Memory B cell (primary cell): ENCODE data around the gene PDZRN4.
"Not testable (repeated sequence)": the region's sequence is repeated elsewhere in the genome, so short reads cannot be mapped to it uniquely, and the experiment has no call there.

ENCODE experiments used
- ATAC-seq: fragments of 150-1000 bp; cut with Tn5 transposase; 2 replicates; pipeline ENCODE4 v1.10.0; 2021; ENCODE audit warnings: low read depth, mild to moderate bottlenecking, moderate library complexity
- DNase-seq, 2 donors: peaks; one replicate each; pipeline ENCODE4 v3.0.0; 2022; ENCODE audit warnings: low spot score in 2 of 2
- H3K27ac Mint-ChIP-seq: one replicate; pipeline ENCODE4 v1.8.0; 2022; ENCODE audit warnings: mild to moderate bottlenecking, moderate library complexity, mixed read lengths
- H3K27me3 Mint-ChIP-seq: one replicate; pipeline ENCODE4 v1.8.0; 2022; ENCODE audit warnings: mixed read lengths
- H3K36me3 Mint-ChIP-seq: one replicate; pipeline ENCODE4 v1.8.0; 2022; ENCODE audit warnings: mild to moderate bottlenecking, mixed read lengths
- H3K4me1 Mint-ChIP-seq: one replicate; pipeline ENCODE4 v1.8.0; 2022; ENCODE audit warnings: mixed read lengths
- H3K4me3 Mint-ChIP-seq: one replicate; pipeline ENCODE4 v1.8.0; 2022; ENCODE audit warnings: mild to moderate bottlenecking, moderate library complexity, mixed read lengths
- H3K9me3 Mint-ChIP-seq: one replicate; pipeline ENCODE4 v1.8.0; 2022; ENCODE audit warnings: mixed read lengths

PDZRN4 gene

GRCh38 chr12:41191549-41191948, 3.4 kb downstream of the PDZRN4 start:
- not testable (repeated sequence) for ATAC-seq, H3K36me3 Mint-ChIP-seq, H3K4me3 Mint-ChIP-seq, H3K9me3 Mint-ChIP-seq, H3K27ac Mint-ChIP-seq, DNase-seq
- H3K4me1 Mint-ChIP-seq: peaks cover 11% of the 10 kb centered on the region
- peaks cover 17% of the 10 kb centered on the region for H3K27me3 Mint-ChIP-seq

GRCh38 chr12:41193311-41193710, 5.2 kb downstream of the PDZRN4 start:
- no peak for ATAC-seq
- Mint-ChIP-seq H3K27me3 (peaks cover 10% of the 10 kb centered on the region), H3K9me3 (no peaks in the 10 kb centered on the region), H3K36me3 (no peaks in the 10 kb centered on the region), H3K4me3 (no peak overlapping the region), H3K4me1 (peaks cover 11% of the 10 kb centered on the region), H3K27ac (no peak overlapping the region)
- no peak for DNase-seq

GRCh38 chr12:41202051-41202450, 13.9 kb downstream of the PDZRN4 start:
- H3K27me3 Mint-ChIP-seq: peaks cover 2% of the 10 kb centered on the region
- no peak for DNase-seq
- ATAC-seq: no peak
- no peaks in the 10 kb centered on the region for H3K9me3 Mint-ChIP-seq
- no peaks in the 10 kb centered on the region for H3K36me3 Mint-ChIP-seq
- peaks cover 7% of the 10 kb centered on the region for H3K4me1 Mint-ChIP-seq
- no peak overlapping the region for H3K4me3 Mint-ChIP-seq
- H3K27ac Mint-ChIP-seq: no peak overlapping the region

GRCh38 chr12:41205070-41205709, 17.1 kb downstream of the PDZRN4 start:
- DNase-seq: no peak
- H3K36me3 Mint-ChIP-seq: no peaks in the 10 kb centered on the region
- peak overlapping the region; percentile 4 for H3K27ac Mint-ChIP-seq
- no peaks in the 10 kb centered on the region for H3K9me3 Mint-ChIP-seq
- H3K4me1 Mint-ChIP-seq: peaks cover 7% of the 10 kb centered on the region
- H3K4me3 Mint-ChIP-seq: peak overlapping the region; percentile 44
- peaks cover 2% of the 10 kb centered on the region for H3K27me3 Mint-ChIP-seq
- ATAC-seq: no peak

- H3K27me3 Mint-ChIP-seq: no peaks in the 10 kb centered on the region
- peaks cover 7% of the 10 kb centered on the region for H3K4me1 Mint-ChIP-seq
- H3K36me3 Mint-ChIP-seq: no peaks in the 10 kb centered on the region
- no peaks in the 10 kb centered on the region for H3K9me3 Mint-ChIP-seq
- DNase-seq (no peak), ATAC-seq (no peak)
- H3K27ac Mint-ChIP-seq: no peak overlapping the region
- H3K4me3 Mint-ChIP-seq: no peak overlapping the region
Measured at GRCh38 chr12:41206298-41206697, 18.2 kb downstream of the PDZRN4 start.

GRCh38 chr12:41211448-41211847, 23.3 kb downstream of the PDZRN4 start:
- peaks cover 2% of the 10 kb centered on the region for H3K27me3 Mint-ChIP-seq
- H3K4me1 Mint-ChIP-seq: no peaks in the 10 kb centered on the region
- H3K9me3 Mint-ChIP-seq: no peaks in the 10 kb centered on the region
- ATAC-seq: no peak
- no peaks in the 10 kb centered on the region for H3K36me3 Mint-ChIP-seq
- DNase-seq: no peak
- no peak overlapping the region for H3K4me3 Mint-ChIP-seq
- no peak overlapping the region for H3K27ac Mint-ChIP-seq

GRCh38 chr12:41212625-41213024, 24.5 kb downstream of the PDZRN4 start:
- DNase-seq: no peak
- Mint-ChIP-seq H3K9me3 (no peaks in the 10 kb centered on the region), H3K4me3 (no peak overlapping the region), H3K27ac (no peak overlapping the region), H3K36me3 (no peaks in the 10 kb centered on the region), H3K27me3 (peaks cover 2% of the 10 kb centered on the region), H3K4me1 (peaks cover 2% of the 10 kb centered on the region)
- ATAC-seq: no peak

GRCh38 chr12:41213107-41213506, 25.0 kb downstream of the PDZRN4 start:
- DNase-seq (no peak), ATAC-seq (no peak)
- Mint-ChIP-seq H3K9me3 (no peaks in the 10 kb centered on the region), H3K27ac (no peak overlapping the region), H3K4me3 (no peak overlapping the region), H3K4me1 (peaks cover 2% of the 10 kb centered on the region), H3K27me3 (peaks cover 2% of the 10 kb centered on the region), H3K36me3 (no peaks in the 10 kb centered on the region)

- H3K27me3 Mint-ChIP-seq: peaks cover 2% of the 10 kb centered on the region
Measured at GRCh38 chr12:41213648-41214047, 25.5 kb downstream of the PDZRN4 start.

GRCh38 chr12:41217727-41218126, 29.6 kb downstream of the PDZRN4 start:
- Mint-ChIP-seq H3K4me1 (peaks cover 2% of the 10 kb centered on the region), H3K9me3 (no peaks in the 10 kb centered on the region), H3K4me3 (no peak overlapping the region), H3K27me3 (peaks cover 2% of the 10 kb centered on the region), H3K36me3 (no peaks in the 10 kb centered on the region), H3K27ac (no peak overlapping the region)
- DNase-seq: no peak
- no peak for ATAC-seq

More at GRCh38 chr12:41213648-41214047, 25.5 kb downstream of the PDZRN4 start:
- Mint-ChIP-seq H3K27ac (no peak overlapping the region), H3K36me3 (no peaks in the 10 kb centered on the region), H3K4me3 (no peak overlapping the region), H3K4me1 (peaks cover 2% of the 10 kb centered on the region), H3K9me3 (no peaks in the 10 kb centered on the region)
- ATAC-seq (no peak), DNase-seq (no peak)

- H3K36me3 Mint-ChIP-seq: no peaks in the 10 kb centered on the region
- H3K4me1 Mint-ChIP-seq: peaks cover 2% of the 10 kb centered on the region
- H3K27me3 Mint-ChIP-seq: no peaks in the 10 kb centered on the region
- no peak overlapping the region for H3K27ac Mint-ChIP-seq
- H3K9me3 Mint-ChIP-seq: no peaks in the 10 kb centered on the region
- ATAC-seq: no peak
- no peak overlapping the region for H3K4me3 Mint-ChIP-seq
- no peak for DNase-seq
Measured at GRCh38 chr12:41220931-41221330, 32.8 kb downstream of the PDZRN4 start.

GRCh38 chr12:41221491-41221890, 33.4 kb downstream of the PDZRN4 start:
- ATAC-seq (no peak), DNase-seq (no peak)
- Mint-ChIP-seq H3K4me3 (no peak overlapping the region), H3K27ac (no peak overlapping the region), H3K27me3 (no peaks in the 10 kb centered on the region), H3K36me3 (no peaks in the 10 kb centered on the region), H3K4me1 (peaks cover 2% of the 10 kb centered on the region), H3K9me3 (no peaks in the 10 kb centered on the region)

GRCh38 chr12:41223600-41223999, 35.5 kb downstream of the PDZRN4 start:
- DNase-seq (no peak), ATAC-seq (no peak)
- no peak overlapping the region for H3K27ac Mint-ChIP-seq
- H3K27me3 Mint-ChIP-seq: peaks cover 2% of the 10 kb centered on the region
- H3K4me1 Mint-ChIP-seq: peaks cover 6% of the 10 kb centered on the region
- no peaks in the 10 kb centered on the region for H3K36me3 Mint-ChIP-seq
- no peak overlapping the region for H3K4me3 Mint-ChIP-seq
- H3K9me3 Mint-ChIP-seq: no peaks in the 10 kb centered on the region

- H3K27me3 Mint-ChIP-seq: peaks cover 4% of the 10 kb centered on the region
- ATAC-seq: no peak
- H3K9me3 Mint-ChIP-seq: no peaks in the 10 kb centered on the region
- no peaks in the 10 kb centered on the region for H3K36me3 Mint-ChIP-seq
- no peak overlapping the region for H3K27ac Mint-ChIP-seq
- H3K4me3 Mint-ChIP-seq: no peak overlapping the region
- H3K4me1 Mint-ChIP-seq: peaks cover 6% of the 10 kb centered on the region
- no peak for DNase-seq
Measured at GRCh38 chr12:41224066-41224465, 35.9 kb downstream of the PDZRN4 start.

- ATAC-seq (no peak), DNase-seq (no peak)
- Mint-ChIP-seq H3K9me3 (no peaks in the 10 kb centered on the region), H3K27me3 (peaks cover 4% of the 10 kb centered on the region), H3K36me3 (no peaks in the 10 kb centered on the region), H3K27ac (no peak overlapping the region), H3K4me1 (peaks cover 6% of the 10 kb centered on the region), H3K4me3 (no peak overlapping the region)
Measured at GRCh38 chr12:41225179-41225578, 37.1 kb downstream of the PDZRN4 start.
